GM18499 (cell line): Measurements from ENCODE around the gene ATP6V0A4.
"Not testable (repeated sequence)": the region's sequence is repeated elsewhere in the genome, so short reads cannot be mapped to it uniquely, and the experiment has no call there.

Experiments
- ATAC-seq: cut with Tn5 transposase; IDR thresholded peaks from one replicate; pipeline ENCODE4 v1.9.1; 2021; ENCODE audit warnings: moderate number of reproducible peaks; ENCODE audit not compliant: insufficient read depth, unreplicated experiment

ATP6V0A4 gene

GRCh38 chr7:138753150-138753518, 44.9 kb downstream of the ATP6V0A4 start:
- ATAC-seq: no peak

DNA sequence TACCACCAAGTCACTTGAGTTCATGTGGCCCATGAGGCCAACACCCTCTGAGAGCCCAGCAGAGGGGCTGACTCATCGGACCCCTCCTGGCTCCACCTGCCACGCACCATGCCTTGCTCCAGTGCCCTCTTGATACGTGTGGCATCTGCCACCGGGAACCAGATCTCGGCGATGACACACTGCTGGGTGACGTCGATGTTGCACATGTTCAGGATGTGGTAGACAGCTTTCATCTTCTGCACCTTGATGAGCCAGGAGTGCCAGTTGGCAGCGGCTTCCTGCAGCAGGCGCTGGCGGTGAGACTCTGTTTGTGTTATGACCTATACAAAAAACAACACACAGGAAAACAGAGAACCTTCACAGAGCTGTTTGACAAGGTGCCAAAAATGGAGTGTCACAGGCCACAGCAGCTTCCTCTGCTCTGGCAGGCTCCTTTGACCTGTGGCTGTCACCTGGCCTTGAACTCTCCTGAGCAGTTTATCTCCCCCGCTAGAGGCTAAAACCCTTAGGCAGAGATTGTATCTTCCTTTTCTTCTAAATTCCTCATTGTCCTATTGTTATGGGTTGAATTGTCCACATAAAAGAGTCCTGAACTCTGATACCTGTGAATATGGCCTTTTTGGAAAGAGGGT, 45.4 kb downstream of the ATP6V0A4 start:
- peak; percentile 47 for ATAC-seq

DNA sequence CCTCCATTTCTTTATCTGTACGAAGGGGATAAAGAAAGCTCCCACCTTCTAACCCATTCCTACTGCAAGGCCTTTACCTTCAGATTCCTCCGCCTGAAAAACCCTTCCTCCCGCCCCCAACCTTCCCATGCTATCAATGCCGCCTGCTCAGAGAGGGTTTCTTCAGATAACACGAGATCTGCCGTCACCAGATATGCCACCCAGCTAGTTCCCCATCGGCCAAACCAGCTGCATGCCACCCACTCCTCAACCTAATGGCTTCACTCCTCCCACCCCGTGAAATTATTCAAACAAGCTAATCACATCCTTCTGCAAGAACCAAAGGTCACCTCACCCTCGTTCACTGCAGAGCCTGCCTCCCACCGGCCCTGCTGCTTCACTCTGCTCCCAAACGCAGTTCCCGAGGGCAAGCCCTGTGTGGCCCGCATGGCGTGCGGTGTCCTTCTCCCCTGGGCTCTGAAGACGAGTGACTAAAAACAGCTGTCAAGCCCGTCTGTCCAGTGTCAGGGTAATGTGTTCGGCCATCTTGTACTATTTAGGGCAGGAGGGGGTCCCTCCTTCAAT, 47.0 kb downstream of the ATP6V0A4 start:
- no peak for ATAC-seq

GRCh38 chr7:138750473-138750872, 47.5 kb downstream of the ATP6V0A4 start:
- ATAC-seq: no peak

DNA sequence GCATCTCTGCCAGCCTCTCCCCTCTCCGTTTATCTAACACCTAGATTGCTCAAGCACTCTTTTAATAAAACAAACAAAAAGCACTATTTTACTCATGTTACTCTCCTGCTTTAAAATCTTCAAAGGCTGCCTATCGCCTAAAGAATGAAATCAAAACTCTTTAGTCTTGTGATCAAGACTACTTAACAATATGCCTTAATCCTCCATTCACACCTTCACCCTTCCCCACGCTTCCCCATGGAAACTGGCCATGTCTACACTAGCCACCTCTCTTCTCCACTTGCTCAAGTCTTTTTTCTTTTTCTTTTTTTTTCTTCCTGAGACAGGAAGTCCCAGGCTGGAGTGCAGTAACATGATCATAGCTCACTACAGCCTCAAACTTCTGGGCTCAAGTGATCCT, 48.0 kb downstream of the ATP6V0A4 start:
- ATAC-seq: no peak

- ATAC-seq: no peak
Measured at GRCh38 chr7:138748666-138749065, 49.3 kb downstream of the ATP6V0A4 start.

DNA sequence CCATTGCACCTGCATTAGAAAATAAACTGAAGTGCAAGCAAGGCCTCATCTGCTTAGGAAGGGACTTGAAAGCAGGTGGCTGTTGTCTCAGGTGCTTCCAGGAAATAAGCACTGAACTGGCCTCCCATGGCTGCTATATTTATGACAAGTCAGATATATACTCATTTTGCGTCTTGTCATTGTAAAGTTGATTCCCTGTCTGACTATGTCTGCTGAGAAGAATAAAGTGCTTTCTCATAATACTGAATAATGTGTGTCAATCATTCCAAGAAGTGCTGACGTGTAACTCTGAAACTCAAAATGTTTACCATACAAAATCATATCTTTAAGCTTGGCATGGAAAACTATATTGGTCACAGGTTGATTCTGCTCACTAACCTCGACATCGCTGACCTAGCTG, 51.9 kb downstream of the ATP6V0A4 start:
- ATAC-seq: no peak

- ATAC-seq: no peak
Measured at GRCh38 chr7:138745189-138745588, 52.8 kb downstream of the ATP6V0A4 start.

GRCh38 chr7:138741453-138741735, 56.6 kb downstream of the ATP6V0A4 start:
- no peak for ATAC-seq

GRCh38 chr7:138739859-138740258, 58.1 kb downstream of the ATP6V0A4 start:
- no peak for ATAC-seq

GRCh38 chr7:138738551-138739335, 59.3 kb downstream of the ATP6V0A4 start:
- peak; percentile 62 for ATAC-seq

- ATAC-seq: no peak
Measured at GRCh38 chr7:138738114-138738513, 59.9 kb downstream of the ATP6V0A4 start.

DNA sequence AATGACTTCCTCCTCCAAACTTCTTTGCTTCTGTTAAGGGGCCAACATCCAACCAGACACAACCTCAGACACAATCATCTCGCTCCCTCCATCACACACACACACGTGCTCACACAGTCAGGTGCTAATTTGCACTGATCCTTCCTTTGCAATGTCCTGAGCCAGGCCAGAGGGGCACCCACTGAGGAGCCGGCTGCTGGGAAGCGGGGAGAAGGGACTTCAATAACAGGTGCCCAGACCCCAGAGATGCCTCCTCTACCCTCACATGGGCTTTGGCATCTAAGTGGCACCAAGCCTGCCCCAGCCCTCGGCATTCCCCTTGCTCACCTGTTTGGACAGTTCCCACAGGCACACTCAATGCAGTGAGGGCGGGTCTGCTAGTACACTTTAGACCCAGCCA, 62.6 kb downstream of the ATP6V0A4 start:
- no peak for ATAC-seq

- ATAC-seq: not testable (repeated sequence)
Measured at GRCh38 chr7:138731733-138732132, 66.3 kb downstream of the ATP6V0A4 start.

GRCh38 chr7:138729444-138729843, 68.6 kb downstream of the ATP6V0A4 start:
- no peak for ATAC-seq

DNA sequence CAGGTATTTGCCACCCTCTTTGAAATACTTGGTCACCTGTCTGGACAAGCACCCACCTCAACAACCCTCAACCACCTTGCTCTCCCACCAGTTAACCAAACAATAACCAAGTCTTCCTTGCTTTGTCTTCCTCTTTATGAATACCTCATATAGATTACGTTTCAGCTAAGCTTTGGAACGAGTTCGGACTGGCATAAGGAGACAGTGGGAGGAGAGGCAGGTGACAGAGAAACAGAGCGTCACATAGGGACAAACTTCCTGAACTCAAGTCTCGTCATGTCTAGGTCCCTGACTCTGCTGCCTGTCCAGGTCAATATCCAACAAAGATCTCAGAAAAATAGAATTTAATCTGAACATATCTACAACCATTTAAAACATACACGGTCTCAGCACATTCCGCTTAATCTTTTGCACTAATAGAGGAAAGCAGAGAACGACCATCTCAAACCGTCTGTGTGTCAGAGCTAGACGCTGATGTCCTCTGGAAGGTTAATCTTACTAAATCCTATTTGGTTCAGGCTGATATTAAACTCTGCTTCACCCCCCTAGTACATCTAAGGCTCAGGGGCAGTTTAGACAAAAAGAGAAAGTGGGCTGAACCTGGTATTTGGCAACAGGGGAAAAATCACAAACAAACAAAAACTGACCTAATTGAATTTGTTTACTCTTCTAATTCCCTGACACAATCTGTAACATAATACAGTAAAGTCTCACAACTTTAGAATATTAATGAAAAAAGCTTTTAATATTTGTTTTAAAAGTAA, 70.5 kb downstream of the ATP6V0A4 start:
- ATAC-seq: no peak

GRCh38 chr7:138726288-138726687, 71.7 kb downstream of the ATP6V0A4 start:
- no peak for ATAC-seq

GRCh38 chr7:138720286-138720685, 77.7 kb downstream of the ATP6V0A4 start:
- no peak for ATAC-seq

DNA sequence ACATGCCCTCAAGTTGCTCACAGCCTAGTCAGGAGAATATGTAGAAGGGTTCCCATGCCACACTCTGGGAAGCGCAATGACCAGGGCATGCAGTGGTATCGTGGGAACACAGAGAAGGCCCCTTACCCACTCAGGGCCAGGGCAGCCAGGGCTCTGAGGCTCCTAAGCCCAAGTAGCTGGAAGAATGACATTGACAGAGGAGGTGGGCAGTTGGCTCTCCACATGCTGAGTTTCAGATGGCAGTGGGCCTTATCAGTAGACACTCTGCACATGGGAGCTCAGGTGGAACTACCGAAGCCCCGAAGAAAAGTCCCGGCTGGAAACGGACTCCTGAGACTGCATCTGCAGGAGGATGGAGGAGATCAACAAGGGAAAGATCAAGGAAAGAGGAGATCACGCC, 81.1 kb downstream of the ATP6V0A4 start:
- no peak for ATAC-seq

DNA sequence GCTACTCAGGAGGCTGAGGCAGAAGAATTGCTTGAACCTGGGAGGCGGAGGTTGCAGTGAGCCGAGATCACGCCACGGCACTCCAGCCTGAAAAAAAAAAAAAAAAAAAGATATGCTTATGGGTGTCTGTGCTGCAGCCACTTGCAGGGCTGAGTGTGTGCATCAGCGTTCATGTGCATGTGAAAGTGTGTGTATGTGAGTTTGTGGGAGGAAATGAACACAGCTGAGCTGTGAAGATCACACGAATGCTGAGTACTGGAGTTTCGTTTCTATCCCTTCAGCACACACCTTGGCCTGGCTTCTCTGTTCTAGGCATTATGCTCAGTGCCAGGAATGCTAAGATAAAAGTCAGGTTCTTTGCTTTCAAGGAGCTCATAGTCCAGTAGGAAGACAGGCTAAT, 84.8 kb downstream of the ATP6V0A4 start:
- no peak for ATAC-seq

- ATAC-seq: no peak
Measured at GRCh38 chr7:138712652-138713051, 85.3 kb downstream of the ATP6V0A4 start.
